ENCODE measurements around the gene WSCD1.

The WSCD1 gene

DNA sequence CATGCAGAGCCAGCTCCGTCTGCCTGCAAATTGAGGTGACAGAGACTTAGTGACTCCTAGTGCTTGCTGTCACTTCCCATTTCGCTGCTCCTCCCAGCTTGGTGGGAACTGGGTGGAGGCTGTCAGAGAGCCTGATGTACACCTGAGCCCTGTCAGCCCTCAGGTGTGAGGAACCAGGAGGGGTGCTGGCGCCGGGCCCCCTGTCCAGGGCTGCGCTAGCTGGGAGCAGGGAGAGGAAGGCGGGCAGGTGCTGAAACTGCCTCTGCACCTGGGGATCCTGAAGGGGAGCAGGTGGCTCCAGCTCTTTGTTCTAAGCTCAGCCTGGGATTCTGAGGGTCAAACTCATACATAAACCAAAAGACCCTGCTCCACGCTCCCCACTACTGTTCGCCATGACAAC is 10.8 kb upstream of the WSCD1 start:
- no peak for DNase-seq (ENCODE audit: low read depth in 2 of 2)

DNA sequence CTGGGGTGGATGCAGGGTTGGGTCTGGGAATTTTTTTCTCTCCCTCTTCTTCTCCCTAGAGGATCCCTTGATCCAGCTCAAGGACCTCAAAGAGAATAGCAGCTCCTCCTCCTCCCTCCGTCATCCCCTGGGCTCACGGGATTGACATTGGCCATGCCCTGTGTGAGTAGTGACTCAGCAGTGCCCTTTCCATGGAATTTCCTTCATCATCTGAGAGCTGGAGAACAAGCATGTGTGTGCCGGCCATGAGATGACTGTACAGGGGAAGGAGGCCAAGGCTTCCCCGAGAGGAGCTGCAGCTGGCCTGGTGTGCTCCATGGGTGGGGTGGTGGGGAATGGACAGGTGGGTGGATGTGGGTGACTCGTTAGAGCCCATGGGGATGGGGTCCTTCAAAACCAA is 8.9 kb upstream of the WSCD1 start:
- DNase-seq (ENCODE audit: low read depth in 2 of 2) = no peak

DNA sequence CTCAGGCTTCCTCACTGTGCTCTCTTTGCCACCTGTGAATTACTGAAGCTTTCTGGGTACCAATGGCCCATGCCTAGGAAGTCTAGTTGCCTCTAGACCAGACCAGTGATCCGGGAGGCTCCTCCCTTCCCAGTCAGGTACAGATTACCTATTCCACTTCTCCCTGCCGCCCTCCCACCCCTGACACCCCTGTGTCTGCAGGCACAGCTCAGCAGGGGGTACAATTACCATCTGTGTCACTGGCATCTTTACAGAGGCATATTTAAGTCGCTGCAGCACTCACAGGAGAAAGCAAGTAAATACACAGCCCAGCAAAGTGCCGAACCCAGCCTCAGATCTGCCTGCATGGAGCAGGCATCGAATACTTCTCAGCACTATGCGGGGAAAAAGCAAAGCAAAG is 5.3 kb upstream of the WSCD1 start:
- no peak for DNase-seq (ENCODE audit: low read depth in 2 of 2)

DNA sequence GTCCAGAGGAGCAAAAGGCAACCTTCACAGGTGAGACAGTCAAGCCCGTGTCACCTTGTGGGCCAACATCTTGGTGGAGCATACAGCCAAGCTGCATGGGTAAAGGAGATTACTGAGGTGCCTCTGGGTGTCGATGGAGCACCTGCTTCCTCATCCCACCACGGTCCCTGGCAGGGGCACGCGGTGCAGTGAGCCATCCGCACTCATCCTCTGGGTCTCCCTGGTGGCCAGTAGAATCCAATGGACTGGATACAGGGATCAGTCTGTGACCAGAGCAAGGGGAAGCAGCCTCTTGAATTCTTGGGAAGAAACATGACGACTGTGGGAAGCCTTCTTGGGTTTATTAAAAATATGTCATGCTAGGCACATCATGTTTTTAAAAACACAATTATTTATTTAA is 4.8 kb upstream of the WSCD1 start:
- DNase-seq (ENCODE audit: low read depth in 2 of 2) = no peak

DNA sequence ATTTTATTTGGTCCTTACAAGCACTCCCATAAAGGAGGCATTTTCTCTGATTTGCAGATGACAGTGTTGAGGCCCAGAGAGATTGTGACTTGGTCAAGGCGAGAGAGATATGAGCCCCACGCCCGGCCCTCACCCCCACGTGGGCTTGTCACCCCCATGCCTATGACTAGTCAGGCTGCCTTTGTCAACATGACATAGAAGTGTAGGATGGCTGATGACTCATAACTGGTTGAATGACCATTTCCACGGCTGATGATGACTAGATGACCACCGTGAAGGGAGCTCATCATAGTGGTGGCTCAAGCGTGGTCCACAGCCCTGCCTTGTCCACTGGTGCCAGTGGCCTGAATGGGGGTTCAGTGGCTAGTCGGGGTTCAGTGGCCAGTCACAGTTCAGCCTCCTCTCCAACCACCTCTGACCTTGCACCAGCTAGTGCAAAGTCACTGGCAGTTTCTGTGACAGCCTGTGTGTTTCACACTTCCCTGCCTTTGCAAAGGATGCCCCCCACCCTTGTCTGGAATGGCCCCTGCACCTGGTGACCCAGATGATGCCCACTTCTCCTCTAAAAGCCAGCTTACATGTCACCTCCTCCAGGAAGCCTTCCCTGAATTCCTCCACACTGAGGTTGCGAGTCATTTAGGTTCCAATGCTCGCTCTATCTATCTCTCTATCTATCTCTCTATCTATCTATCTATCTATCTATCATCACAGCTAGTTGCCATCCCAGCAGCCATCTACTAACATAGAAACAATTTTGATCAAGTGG is 3.8 kb upstream of the WSCD1 start:
- no peak for DNase-seq (ENCODE audit: low read depth in 2 of 2)

DNA sequence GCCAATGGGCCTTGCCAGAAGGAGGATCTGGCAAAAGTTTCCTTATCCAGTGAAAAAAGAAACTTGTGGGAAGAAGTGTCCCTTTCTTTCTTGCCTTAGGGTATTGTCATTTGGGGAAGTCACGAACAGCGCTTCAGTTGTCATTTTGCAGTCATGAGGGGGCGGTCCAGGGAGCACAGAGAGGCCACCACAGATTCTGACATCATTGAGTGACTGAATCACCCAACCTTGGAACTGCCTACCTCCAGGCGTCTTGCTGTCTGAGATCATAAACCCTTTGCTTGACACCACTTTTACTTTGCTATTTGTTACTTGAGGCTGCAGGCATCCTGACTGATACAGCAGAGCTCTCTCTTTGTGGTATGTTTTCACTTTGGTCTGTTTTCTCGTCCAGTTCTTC is 3.1 kb upstream of the WSCD1 start:
- no peak for DNase-seq (ENCODE audit: low read depth in 2 of 2)

DNA sequence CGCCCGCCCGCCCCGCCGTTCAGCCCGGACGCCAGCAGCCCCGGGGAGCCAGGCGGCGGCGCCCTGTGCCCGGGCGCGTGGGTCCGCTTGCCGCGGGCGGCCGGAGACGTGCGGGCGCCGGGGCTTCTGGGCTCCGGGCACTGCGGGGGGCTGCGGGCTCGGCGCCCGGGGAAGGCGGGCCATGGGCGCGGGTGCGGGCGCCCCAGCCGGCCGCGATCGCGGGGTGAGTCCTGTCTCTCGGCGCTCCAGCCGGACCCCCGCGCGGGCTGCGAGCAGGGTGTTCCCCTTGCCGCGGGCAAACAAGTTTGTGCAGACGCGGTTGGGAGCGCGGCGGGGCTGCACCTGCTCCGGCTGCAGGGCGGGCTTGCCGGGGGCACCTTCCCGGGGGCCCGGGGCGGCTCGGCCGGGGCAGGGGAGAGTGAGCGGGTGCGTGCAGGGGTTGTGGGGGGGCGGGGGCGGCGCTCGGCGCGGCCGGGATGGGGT is 292 bp downstream of the WSCD1 start:
- DNase-seq (ENCODE audit: low read depth in 2 of 2) = no peak

DNA sequence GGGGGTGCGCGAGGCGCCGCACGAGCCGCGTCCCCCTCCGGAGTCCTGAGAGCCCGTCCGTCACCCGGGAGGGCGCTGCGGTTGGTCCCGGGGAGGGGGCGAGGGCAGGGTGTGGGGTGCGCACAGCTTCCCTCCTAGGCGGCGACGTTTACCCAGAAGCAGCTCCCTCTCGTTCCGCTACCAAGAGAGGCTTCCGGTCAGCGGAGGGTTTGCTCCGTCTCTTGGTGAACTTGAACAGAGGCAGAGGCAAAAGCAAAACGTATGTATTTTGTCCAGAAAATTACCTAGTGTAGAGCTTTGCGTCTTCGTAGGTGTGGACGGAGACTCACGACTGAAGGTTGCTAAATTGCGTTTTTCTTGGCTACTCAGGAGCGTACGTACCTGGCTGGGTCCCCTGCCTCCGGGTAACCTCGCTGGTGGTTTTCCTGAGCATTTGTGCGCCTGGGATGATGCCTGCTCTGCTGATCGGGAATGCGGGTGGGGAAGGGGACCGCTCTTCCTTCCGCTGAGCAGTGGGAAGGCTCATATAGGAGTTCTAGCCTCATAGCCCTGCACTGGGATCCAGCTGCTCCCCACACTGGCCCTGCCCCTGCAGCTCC is 833 bp downstream of the WSCD1 start:
- no peak for DNase-seq (ENCODE audit: low read depth in 2 of 2)

DNA sequence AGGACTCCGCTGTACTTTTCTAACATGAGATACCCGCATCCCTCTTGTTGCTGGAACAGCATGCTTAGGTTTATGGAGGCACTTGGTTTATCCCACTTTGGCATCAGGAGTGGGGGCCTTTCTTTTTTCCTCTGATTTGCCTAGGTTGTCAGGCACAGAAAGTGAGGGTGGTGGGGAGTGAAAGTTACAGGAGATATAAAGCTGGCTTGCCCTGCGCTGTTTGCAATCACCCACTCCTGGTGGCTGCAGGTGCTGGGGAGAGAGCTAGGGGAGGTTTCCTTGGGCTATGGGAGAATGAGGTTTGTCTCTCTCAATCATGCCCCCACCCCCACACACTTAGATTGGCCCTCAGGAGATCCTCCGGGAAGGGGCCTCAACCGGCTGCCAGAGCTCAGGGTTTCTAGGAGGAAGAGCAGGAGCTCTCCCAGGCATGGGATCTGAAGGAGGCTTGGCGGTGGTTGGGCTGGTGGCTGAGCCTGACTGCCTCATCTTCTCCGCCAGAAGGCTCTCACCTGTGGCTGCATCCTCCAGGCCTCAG is 1.4 kb downstream of the WSCD1 start:
- DNase-seq (ENCODE audit: low read depth in 2 of 2) = no peak

DNA sequence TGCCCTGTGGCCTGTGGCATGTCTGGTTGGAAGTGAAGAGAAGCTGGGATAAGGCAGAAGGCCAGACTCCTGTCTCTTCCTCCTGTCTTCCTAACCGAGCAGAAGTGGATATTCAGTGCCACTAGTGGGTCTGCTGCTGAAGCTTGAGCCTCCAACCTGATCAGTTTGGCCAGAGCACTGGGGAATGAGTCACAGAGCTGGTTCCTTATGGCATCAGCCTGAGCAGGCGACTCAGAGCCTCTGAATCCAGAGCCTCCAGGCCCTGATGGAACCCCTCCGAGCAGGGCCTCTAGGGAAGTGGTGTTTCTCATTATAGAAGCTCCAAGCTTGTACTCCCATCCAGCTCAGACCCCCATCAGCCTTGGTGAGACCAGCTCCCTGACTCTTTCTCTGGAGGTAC is 2.0 kb downstream of the WSCD1 start:
- DNase-seq (ENCODE audit: low read depth in 2 of 2) = no peak

DNA sequence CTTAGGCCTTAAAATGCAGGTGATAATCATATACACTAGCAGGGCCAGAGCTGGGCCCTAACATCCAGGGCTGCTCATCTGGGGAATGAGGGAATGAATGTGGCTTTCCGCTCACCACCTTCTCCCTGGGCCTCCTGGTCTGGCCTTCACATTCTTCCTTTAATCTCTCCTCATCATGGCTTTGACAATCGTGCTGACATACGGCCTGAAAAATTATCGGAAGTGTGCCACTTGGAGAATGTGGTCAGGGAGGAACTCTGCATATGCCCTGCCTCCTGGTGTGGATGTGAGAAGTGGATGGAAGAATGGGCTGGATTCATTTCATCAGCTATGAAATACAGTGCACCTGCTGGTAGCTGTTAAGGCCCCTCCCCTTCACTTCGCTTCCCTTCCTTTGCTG is 2.4 kb downstream of the WSCD1 start:
- no peak for DNase-seq (ENCODE audit: low read depth in 2 of 2)

DNA sequence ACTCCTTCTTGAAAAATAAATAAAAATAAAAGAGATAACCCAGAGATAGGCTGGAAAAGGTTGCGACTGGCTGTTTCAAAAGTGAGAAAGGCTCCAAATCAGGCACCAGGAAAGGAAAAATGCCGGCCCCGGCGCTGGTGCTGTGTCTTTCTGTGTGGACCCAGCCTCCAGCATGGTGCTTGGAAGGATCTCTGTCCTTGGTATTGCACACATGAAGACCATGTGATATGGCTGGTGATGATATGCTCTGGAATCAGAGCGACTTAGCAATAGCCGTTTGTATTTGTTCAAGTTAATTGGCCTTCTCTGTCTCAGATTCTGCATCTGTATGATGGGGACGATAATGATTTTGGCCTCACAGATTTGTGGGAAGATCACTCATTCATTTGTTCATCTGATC is 3.4 kb downstream of the WSCD1 start:
- DNase-seq (ENCODE audit: low read depth in 2 of 2) = no peak

DNA sequence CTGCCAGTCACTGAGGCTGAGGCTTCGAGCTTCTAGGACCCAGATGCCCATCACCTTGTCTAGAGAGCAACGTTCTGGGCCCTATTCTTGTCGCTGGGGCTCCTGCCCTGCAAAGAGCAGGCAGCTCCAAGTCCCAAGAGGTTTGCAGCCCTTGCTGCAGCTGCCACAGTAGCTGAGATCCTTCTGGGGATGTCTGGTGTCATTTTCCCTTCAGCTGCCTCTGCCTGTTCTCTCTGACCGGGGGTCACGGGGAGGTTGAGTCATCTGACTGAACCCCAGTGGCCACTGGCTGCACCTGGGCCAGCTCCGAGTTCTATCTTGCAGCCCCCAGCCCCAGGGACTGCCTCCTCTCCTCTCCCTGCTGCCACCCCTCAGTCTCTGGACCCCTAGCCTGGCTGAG is 4.9 kb downstream of the WSCD1 start:
- DNase-seq (ENCODE audit: low read depth in 2 of 2) = no peak

DNA sequence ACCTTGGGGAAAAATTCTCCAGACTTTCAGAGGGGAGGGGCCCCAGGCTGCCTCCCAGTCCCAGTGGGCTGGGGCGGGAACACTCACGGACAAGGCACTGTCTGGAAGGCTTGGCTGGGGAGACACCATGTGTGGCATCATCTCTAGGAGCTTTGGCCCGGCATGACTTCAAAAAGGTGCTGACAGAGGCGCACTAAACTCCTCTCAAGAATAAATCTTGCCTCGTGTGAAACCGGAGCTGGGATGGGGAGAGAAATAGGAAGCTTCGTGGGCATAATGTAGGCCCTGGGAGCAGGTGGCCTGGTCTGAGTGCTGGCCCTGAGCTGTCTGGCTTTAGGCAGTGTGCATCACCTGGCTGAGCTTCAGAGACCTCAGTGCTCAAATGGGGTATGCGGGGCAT is 5.7 kb downstream of the WSCD1 start:
- DNase-seq (ENCODE audit: low read depth in 2 of 2) = no peak

DNA sequence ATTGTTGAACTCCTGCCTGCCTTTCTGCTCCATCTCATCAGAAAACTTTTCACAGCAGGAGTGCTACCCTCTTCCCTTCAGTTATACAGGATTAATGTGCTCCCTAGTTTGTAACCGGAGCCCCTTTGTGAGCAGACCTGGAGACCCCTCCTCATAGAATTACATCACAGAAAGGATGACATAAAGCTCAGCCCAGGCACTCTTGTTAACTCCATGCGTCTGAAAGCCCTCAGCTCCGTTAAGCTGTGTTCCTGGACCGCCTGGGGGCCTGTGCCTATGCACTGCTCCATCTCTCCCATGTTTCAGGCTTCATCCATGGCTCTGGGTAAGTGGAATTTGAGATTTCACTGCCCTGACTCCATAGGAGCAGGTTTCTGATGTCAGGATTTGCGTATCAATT is 7.6 kb downstream of the WSCD1 start:
- no peak for DNase-seq (ENCODE audit: low read depth in 2 of 2)

DNA sequence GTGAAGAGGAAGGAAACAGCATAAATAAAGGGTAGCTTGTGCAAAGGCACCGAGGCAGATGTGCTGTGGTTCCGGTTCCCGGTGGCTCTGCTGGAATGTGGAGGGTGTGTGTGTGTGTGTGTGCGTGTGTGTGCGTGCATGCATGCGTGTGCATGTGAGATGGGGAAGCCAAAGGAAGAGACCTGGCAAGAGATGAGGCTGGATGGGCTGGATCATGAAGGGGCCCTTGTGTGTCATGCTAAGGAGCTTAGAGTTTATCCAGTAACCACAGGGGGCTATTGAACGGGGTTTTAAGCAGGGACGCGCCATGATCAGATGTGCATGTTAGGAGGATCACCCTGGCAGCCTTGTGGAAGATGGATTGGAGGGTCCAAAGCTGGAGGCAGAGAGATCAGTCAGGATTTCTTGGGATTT is 8.3 kb downstream of the WSCD1 start:
- DNase-seq (ENCODE audit: low read depth in 2 of 2) = no peak

DNA sequence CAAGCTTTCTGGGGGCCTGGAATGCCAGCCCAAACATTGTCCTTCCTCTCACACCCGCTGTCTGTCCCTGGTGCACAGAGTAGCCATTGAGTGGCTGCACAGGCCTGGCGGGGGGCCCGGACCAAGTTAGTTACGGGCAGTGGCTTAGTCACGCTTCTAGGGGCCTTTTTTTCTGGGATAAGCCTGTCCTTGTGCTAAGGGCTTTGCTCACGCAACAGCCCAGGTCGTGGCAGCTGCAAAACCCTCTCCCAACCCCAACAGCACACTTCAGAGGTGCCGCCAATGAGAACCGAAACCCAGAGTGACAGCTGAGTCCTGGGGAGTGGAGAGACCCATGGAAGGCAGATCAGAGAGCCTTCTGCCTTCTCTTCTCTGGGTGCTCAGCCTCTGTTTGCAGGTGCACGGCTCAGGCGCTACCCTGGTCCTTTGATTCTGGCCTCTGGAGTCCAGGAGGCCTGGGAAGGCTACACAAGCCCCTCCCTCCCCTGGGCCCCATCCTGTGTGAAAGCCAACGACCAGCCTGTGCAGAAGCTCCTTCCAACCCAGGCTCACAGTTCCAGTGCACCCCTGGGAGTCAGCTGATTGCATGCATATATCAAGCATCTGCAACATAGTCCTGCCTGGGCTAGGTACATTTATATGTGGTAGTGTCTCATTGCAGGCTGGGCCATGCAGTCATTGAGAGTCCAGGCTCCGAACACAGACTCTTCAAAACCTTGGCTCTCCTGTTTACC is 9.1 kb downstream of the WSCD1 start:
- no peak for DNase-seq (ENCODE audit: low read depth in 2 of 2)

DNA sequence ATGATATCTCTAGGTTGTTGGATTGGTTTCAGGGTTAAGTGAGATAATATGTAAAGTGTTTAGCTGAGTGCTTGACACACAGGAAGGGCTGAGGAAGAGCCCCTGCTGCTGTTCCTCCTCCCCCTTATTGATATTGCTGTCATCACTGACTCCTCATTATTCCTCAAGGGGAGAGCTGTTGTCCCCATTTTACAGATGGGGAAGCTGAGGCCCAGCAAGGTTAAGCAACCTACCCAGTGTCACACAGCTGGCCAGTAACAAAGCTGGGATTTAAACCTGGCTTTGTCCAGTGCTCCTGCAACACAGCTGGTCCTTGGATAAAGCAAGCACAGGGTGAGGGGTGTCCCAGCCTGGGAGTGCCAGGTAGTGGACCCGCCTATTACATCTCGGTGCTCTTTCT is 9.8 kb downstream of the WSCD1 start:
- no peak for DNase-seq (ENCODE audit: low read depth in 2 of 2)

DNA sequence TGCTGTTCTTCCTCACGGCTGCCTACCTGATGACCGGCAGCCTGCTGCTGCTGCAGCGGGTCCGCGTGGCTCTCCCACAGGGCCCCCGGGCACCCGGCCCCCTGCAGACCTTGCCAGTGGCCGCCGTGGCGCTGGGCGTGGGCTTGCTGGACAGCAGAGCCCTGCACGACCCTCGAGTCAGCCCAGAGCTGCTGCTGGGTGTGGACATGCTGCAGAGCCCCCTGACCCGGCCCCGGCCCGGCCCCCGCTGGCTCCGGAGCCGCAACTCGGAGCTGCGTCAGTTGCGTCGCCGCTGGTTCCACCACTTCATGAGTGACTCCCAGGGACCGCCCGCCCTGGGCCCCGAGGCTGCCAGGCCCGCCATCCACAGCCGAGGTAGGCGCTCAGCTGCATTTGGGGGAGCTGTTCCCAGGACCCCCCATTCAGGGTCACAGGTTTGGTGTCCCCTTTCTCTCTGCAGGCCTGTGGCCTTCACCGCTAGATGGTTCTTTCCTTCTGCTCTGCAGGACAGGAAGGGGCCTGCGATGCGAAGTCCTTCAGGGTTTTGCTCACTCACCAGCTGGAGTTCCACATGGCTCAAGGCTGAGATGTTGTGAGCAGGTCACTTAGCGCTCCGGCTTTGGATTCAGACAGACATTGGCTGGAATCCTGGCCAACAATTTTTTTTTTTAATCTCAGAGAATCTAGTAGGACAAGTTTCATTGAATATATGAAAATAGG is 10.7 kb downstream of the WSCD1 start:
- no peak for DNase-seq (ENCODE audit: low read depth in 2 of 2)

DNA sequence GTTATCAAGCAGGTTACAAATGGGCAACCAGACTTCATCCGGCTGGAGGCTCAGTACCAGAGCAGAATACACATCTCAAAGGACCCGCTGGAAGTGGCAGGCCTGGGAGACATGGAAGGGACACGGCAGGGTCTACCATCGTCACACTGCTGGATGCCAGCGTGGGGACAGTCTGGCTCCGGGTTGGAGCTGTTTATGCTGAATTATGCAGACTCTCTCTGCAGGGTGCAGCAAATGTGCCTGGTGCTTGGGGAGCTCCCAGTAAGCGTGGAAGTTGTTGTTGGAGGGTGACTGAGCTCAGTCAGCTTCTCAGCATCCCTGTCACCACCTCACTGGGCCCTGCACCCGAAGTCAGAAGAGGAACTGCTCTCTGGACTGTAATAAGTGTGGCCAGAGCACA is 12.2 kb downstream of the WSCD1 start:
- DNase-seq (ENCODE audit: low read depth in 2 of 2) = no peak

DNA sequence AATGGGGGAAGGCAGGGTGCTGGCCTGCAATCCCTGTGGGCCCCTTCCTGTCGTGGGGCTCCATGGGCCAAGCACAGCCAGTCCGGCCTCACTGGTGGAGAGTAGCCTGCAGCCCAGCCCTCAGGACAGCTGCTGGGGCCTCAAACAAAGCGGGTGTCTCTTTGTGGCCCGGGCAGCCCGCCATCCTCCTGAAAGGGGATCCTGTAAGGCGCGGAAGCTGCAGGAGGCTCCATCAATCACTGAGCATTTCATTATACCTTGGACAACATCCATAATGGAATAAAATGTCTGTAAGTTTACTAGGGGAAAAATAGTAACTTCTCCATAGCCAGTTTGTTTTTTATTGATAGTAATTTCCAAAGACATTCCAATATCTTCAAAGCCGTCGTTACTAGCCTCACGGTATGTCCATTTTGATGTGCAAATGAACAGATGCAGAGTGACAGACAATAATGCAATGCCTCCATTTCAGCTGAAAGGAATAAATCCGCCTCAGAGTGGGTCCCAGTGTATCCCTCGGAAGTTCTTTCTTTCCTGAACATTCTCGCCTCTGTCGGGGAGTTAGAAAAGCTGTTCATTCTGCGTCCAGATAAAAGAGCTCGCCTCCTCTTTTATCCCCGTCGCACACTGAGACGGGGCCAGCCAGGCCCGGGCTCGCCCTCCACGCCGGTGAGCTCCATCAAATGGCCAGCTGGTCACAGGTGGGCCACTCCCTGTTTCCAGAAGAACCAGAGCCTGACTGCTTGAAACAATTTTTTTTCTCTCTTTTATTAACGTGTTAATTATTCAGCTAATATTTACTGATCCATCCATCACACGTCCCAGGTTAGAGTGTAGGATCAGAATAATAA is 14.4 kb downstream of the WSCD1 start:
- no peak for DNase-seq (ENCODE audit: low read depth in 2 of 2)
